Neutrophil (primary cell): ENCODE measurements around the gene CD24.
"Not testable (repeated sequence)": the region's sequence is repeated elsewhere in the genome, so short reads cannot be mapped to it uniquely, and the experiment has no call there.

ENCODE experiments used
- H3K27ac ChIP-seq: fragments of 200-600 bp; sonication (generic); 2 replicates; pipeline ENCODE4 v1.5.1; 2016; ENCODE audit warnings: mild to moderate bottlenecking, moderate library complexity
- H3K27me3 ChIP-seq: fragments of 200-600 bp; sonication (generic); 2 replicates; pipeline ENCODE4 v1.6.0; 2016; ENCODE audit warnings: mild to moderate bottlenecking
- H3K36me3 ChIP-seq: fragments of 200-600 bp; sonication (generic); 2 replicates; pipeline ENCODE4 v1.5.1; 2017
- H3K4me1 ChIP-seq, 2 experiments: fragments of 200-600 bp in 1 of 2; sonication (generic) in 1 of 2; 1 replicate in 1 of 2; 2 replicates in 1 of 2; pipeline versions ENCODE4 v1.5.1 to v1.6.1; 2013 to 2016; ENCODE audit warnings: low read depth in 1 of 2, low read length in 1 of 2, mild to moderate bottlenecking in 1 of 2, moderate library complexity in 1 of 2; ENCODE audit not compliant: control insufficient read depth in 1 of 2, insufficient read depth in 1 of 2
- H3K4me3 ChIP-seq, 2 experiments: fragments of 200-600 bp in 1 of 2; sonication (generic) in 1 of 2; 1 replicate in 1 of 2; 2 replicates in 1 of 2; pipeline ENCODE4 v1.5.1; 2013 to 2016; ENCODE audit warnings: low read depth in 1 of 2, low read length in 1 of 2, mild to moderate bottlenecking in 1 of 2, moderate library complexity in 1 of 2
- H3K9me3 ChIP-seq: fragments of 200-600 bp; sonication (generic); 2 replicates; pipeline ENCODE4 v1.5.1; 2016
- TF ChIP-seq, protein P1 (sequence below): fragments of 200-600 bp; sonication (generic); IDR thresholded peaks from 2 replicates; pipeline ENCODE4 v1.5.1; 2016; ENCODE audit warnings: antibody characterized with exemption

The CD24 gene

DNA sequence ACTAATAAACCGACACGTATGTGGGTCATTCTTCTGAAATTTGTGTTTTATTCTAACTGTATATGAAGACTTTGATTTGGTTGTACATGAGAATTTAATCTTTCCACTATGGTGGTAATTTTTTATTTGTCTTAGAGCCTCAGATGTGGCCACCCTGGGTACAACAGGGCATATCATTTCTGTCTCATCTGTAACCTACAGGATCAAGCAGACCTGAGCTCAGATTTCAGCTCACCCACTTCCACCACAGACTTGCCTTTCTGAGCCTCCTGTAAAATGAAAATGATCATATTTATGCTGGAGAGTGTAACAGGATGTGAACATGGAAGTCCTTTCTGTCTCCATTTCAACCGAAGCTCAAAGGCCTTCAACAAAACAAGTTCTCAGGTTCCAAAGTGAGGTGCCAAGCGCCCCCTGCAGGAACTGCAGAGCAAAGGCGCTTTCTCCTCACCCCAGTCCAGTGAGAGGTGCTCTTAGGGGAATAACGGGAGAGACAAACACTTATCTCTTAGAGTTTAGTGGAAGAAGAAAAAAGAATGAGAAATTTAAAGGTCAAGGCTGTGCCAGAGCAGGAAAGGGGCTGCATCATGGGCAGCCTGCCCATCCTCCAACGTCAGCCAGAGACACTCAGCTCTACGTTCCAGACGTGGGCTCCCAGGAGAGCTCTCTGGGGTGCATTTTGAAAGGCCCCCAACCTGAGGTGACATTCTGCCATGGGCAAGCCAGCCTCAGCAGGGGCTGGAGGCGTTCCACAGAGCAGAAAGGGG is 23.0 kb upstream of the CD24 start:
- Histone ChIP-seq H3K27me3 (no peaks in the 10 kb centered on the region), H3K4me1 (no peaks in the 10 kb centered on the region), H3K9me3 (no peaks in the 10 kb centered on the region), H3K27ac (no peak overlapping the region), H3K4me3 (no peak overlapping the region), H3K36me3 (no peaks in the 10 kb centered on the region)
- TF ChIP-seq, protein P1, sequence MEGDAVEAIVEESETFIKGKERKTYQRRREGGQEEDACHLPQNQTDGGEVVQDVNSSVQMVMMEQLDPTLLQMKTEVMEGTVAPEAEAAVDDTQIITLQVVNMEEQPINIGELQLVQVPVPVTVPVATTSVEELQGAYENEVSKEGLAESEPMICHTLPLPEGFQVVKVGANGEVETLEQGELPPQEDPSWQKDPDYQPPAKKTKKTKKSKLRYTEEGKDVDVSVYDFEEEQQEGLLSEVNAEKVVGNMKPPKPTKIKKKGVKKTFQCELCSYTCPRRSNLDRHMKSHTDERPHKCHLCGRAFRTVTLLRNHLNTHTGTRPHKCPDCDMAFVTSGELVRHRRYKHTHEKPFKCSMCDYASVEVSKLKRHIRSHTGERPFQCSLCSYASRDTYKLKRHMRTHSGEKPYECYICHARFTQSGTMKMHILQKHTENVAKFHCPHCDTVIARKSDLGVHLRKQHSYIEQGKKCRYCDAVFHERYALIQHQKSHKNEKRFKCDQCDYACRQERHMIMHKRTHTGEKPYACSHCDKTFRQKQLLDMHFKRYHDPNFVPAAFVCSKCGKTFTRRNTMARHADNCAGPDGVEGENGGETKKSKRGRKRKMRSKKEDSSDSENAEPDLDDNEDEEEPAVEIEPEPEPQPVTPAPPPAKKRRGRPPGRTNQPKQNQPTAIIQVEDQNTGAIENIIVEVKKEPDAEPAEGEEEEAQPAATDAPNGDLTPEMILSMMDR, result peak; percentile 79

DNA sequence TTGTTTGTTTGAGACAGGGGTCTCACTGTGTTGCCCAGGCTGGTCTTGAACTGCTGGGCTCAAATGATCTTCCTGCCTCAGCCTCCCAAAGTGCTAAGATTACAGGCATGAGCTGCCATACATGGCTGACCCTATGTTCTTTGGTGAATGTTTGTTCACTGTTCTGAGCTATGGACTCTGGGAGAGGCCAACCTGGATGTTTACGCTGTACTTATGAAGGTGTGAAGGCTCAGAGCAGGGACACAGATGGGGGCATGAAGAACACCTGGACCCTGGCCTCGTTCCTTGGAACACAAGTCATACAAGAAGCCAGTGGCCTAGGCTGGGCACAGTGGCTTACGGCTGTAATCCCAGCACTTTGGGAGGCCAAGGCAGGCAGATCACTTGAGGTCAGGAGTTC is 21.1 kb upstream of the CD24 start:
- Histone ChIP-seq H3K4me3 (no peak overlapping the region), H3K27ac (no peak overlapping the region), H3K9me3 (no peaks in the 10 kb centered on the region), H3K36me3 (no peaks in the 10 kb centered on the region), H3K4me1 (no peaks in the 10 kb centered on the region), H3K27me3 (peaks cover 13% of the 10 kb centered on the region)
- TF ChIP-seq, protein P1, result no peak

DNA sequence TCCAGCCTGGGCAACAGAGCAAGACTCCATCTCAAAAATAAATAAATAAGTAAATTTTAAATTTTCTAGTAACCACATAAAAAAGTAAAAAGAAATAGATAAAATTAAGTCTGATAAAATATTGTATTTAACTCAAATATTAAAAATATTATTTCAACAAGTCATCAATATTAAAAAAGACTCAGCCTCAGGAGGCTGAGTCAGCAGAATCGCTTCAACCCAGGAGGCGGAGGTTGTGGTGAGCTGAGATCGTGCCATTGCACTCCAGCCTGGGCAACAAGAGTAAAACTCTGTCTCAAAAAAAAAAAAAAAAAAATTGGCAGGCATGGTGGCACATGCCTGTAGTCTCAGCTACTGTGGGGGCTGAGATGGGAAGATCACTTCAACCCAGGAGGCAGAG is 15.2 kb upstream of the CD24 start:
- H3K9me3 ChIP-seq, H3K36me3 ChIP-seq, H3K4me1 ChIP-seq, H3K4me3 ChIP-seq, H3K27ac ChIP-seq: not testable (repeated sequence)
- H3K27me3 ChIP-seq, result peaks cover 35% of the 10 kb centered on the region

DNA sequence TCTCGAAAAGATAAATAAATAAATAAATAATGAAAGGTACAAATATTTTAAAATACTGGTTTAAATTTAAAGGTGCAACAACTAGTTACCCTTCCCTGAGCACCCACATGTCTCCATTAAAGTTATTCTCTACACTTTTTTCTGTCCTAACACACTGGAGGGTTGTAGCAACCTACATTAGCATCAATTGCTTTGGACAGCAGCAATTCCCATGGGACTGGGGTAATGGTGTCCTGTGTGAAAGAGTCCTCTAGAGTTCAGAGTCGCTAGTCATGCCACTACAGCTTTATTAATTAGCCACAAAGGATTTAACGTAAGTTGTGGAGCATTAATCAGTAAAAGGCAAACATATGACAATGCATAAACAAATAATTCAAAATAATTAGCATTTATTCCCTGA is 14.1 kb upstream of the CD24 start:
- no peak overlapping the region for H3K4me3 ChIP-seq
- H3K4me1 ChIP-seq, result no peaks in the 10 kb centered on the region

DNA sequence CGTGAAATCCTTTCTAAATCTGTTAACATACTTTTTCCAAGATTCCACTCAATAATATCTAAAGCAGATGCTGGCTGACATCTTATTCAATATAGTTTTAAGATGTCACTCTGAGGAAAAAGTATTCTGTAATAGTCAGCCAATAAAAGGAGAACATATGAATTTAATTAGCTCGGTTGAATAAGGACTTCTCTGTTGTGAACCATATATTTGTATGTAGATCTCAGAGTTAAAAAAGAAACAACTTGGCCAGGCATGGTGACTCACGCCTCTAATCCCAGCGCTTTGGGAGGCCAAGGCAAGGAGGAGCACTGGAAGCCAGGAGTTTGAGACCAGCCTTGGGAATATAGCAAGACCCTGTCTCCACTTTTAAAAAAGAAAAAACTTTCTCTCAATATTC is 7.4 kb upstream of the CD24 start:
- H3K36me3 ChIP-seq, result no peaks in the 10 kb centered on the region
- no peaks in the 10 kb centered on the region for H3K9me3 ChIP-seq
- H3K4me3 ChIP-seq, result no peak overlapping the region
- H3K27me3 ChIP-seq, result peaks cover 24% of the 10 kb centered on the region
- TF ChIP-seq, protein P1, result no peak
- peaks cover 3 to 5% of the 10 kb centered on the region in 2 experiments for H3K4me1 ChIP-seq
- H3K27ac ChIP-seq, result no peak overlapping the region

More for the DNA sequence above, 14.1 kb upstream of the CD24 start:
- no peak overlapping the region for H3K27ac ChIP-seq
- TF ChIP-seq, protein P1, result no peak
- H3K9me3 ChIP-seq, result no peaks in the 10 kb centered on the region
- peaks cover 44% of the 10 kb centered on the region for H3K27me3 ChIP-seq
- H3K36me3 ChIP-seq, result no peaks in the 10 kb centered on the region

DNA sequence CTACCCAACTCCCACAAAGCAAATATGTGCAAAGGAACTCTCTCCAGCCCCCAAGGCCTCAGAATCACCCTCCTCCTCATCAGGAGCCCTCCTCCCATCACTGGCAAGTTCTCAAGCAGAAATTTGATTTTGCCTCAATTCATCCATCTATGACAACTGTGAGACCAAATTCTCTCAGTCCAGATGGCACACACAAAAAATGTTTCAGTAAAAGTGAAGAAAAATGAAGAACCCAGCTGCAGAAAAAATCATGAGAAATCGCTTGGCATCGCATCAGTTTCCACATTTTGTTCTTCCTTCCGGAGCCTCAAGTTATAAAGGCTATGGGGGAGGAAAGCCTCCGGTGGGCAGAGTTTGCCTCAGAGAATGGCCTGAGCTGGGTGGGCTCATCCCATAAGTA is 6.4 kb upstream of the CD24 start:
- Histone ChIP-seq H3K27ac (no peak overlapping the region), H3K27me3 (peaks cover 19% of the 10 kb centered on the region), H3K9me3 (no peaks in the 10 kb centered on the region), H3K36me3 (no peaks in the 10 kb centered on the region), H3K4me1 (peaks cover 12 to 15% of the 10 kb centered on the region in 2 experiments), H3K4me3 (no peak overlapping the region)
- TF ChIP-seq, protein P1, result no peak
